Peyer's patch (tissue), 4 donors: Measurements from ENCODE around the gene HTT.

Source experiments
- POLR2A ChIP-seq, 2 donors: fragments of 450-650 bp; IDR thresholded peaks; one replicate each; pipeline ENCODE4 v1.5.1; 2017; ENCODE audit warnings: antibody characterized with exemption in 2 of 2, mild to moderate bottlenecking in 2 of 2, moderate library complexity in 2 of 2
- TF ChIP-seq, protein P1 (sequence below), 6 experiments: fragments of 450-650 bp in 4 of 6; fragments of 200-600 bp in 2 of 6; sonication (generic) in 1 of 6; IDR thresholded peaks; one replicate each; pipeline ENCODE4 v1.5.1; 2017 to 2019; ENCODE audit warnings: antibody characterized with exemption in 6 of 6, mild to moderate bottlenecking in 3 of 6, moderate library complexity in 1 of 6

DNA sequence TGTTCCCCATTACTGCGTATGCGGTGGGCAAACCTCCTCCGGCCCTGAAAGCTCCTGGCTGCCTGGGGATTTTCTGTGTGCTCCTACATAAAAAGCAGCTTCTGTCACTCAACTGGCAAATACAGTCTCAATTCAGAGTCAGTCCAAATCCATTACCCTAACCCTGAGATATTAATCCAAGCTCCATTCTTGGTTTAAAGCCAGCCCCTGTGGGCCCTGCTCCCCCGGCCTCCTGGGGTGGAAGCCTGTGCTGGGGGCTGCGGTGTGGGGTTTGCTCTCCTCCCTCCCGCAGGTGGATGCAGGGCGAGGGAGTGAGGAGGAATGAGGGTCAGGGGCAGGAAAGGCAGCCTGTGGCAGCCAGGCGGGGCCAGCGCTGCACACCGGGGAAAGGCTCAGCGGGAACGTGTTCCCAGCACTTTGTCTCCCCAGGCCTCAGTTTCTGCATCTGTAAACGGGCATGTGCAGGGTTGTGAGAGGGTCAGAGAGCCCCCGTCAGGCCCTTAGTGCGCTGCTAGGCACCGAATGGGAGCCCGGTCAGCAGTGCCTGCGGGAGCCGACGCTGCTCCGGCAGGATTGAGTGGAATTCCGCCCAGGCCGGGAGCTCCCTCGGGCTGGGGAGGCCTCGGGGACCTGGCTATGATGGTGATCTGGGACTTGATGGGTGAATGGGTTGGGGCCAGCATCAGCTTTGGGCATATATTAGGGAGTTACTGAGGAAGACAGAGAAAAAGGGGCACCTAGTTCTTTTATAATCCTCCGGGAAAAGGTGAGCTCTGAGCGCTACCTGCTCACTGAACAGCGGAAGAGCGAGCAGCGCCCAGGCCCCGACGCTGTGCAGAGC is 212.1 kb downstream of the HTT start:
- TF ChIP-seq, protein P1, sequence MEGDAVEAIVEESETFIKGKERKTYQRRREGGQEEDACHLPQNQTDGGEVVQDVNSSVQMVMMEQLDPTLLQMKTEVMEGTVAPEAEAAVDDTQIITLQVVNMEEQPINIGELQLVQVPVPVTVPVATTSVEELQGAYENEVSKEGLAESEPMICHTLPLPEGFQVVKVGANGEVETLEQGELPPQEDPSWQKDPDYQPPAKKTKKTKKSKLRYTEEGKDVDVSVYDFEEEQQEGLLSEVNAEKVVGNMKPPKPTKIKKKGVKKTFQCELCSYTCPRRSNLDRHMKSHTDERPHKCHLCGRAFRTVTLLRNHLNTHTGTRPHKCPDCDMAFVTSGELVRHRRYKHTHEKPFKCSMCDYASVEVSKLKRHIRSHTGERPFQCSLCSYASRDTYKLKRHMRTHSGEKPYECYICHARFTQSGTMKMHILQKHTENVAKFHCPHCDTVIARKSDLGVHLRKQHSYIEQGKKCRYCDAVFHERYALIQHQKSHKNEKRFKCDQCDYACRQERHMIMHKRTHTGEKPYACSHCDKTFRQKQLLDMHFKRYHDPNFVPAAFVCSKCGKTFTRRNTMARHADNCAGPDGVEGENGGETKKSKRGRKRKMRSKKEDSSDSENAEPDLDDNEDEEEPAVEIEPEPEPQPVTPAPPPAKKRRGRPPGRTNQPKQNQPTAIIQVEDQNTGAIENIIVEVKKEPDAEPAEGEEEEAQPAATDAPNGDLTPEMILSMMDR (IDR thresholded peaks at IDR 0.05) = no peak
- no peak for TF ChIP-seq POLR2A (IDR thresholded peaks at IDR 0.05)
